ENCODE measurements around the gene PTBP3.

DNA sequence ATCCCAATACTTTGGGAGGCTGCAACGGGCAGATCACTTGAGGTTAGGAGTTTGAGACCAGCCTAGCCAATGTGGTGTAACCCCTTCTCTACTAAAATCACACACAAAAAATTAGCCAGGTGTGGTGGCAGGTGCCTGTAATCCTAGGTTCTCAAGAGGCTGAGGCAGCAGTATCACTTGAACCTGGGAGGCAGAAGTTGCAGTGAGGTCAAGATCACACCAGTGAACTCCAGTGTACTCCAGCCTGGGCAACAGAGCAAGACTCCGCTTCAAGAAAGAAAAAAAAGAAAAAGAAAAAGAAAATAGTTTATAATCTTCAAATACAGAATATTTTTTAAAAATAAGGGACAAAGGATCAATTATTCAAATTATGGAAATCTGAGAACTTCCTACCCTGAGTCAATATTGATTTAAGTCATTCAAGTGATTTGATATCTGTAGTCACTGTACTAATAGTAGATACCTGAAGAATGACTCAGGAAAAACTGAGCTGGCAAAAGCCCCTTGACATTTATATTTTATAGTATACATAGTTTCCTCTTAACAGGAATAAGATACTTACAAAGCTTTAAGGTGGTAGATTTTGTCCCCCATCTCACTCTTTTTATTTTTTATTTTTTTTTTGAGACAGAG is 61.8 kb downstream of the PTBP3 start:
- no peak for TF ChIP-seq POLR2A (IDR thresholded peaks at IDR 0.05)
- TF ChIP-seq, protein P1, sequence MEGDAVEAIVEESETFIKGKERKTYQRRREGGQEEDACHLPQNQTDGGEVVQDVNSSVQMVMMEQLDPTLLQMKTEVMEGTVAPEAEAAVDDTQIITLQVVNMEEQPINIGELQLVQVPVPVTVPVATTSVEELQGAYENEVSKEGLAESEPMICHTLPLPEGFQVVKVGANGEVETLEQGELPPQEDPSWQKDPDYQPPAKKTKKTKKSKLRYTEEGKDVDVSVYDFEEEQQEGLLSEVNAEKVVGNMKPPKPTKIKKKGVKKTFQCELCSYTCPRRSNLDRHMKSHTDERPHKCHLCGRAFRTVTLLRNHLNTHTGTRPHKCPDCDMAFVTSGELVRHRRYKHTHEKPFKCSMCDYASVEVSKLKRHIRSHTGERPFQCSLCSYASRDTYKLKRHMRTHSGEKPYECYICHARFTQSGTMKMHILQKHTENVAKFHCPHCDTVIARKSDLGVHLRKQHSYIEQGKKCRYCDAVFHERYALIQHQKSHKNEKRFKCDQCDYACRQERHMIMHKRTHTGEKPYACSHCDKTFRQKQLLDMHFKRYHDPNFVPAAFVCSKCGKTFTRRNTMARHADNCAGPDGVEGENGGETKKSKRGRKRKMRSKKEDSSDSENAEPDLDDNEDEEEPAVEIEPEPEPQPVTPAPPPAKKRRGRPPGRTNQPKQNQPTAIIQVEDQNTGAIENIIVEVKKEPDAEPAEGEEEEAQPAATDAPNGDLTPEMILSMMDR (IDR thresholded peaks at IDR 0.05): no peak

Data from ovary (tissue), 3 donors.